GM12892 (cell line): ENCODE measurements around the gene IGSF21.
"Not testable (repeated sequence)": the region's sequence is repeated elsewhere in the genome, so short reads cannot be mapped to it uniquely, and the experiment has no call there.

ENCODE experiments used
- DNase-seq: peaks from one replicate; pipeline ENCODE4 v3.0.0; 2011; ENCODE audit not compliant: insufficient read length
- FAIRE-seq: peaks from 2 replicates; lab custom pipeline; 2011; peaks lifted over from hg19 to GRCh38; lab: Jason Lieb, UNC
- POLR2A ChIP-seq: IDR thresholded peaks from 2 replicates; pipeline ENCODE4 v1.6.1; 2011; ENCODE audit warnings: low read depth, low read length, control low read depth
- POLR2AphosphoS5 ChIP-seq: IDR thresholded peaks from 2 replicates; pipeline ENCODE4 v1.6.1; 2011; ENCODE audit warnings: low read depth, low read length, control low read depth
- TAF1 ChIP-seq: IDR thresholded peaks from 2 replicates; pipeline ENCODE4 v1.6.1; 2011; ENCODE audit warnings: low read depth, mild to moderate bottlenecking, control low read depth, low read length, borderline replicate concordance

Gene IGSF21

GRCh38 chr1:18352636-18353265, 245.2 kb downstream of the IGSF21 start:
- DNase-seq: no peak
- FAIRE-seq: no peak
- TF ChIP-seq POLR2AphosphoS5 (no peak), TAF1 (no peak), POLR2A (no peak)

DNA sequence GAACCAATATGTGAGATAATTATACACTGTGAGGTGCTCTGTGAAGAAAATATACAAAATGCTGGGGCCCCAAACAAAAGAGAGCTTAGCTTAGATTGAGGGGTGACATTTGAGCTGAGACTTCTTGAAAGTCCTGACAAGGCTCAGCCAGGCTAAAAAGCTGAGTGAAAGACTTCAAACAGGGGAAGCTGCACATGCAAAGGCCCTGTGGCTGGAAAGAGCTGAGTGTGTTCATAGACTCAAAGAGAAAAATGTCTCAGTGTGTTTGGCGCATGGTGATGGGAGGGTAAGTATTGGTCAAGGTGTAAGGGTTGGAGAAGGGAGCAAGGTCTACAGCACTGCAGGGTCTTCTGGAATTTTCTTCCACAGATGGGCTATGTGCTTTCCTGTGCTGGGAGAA, 245.9 kb downstream of the IGSF21 start:
- FAIRE-seq: no peak
- TF ChIP-seq TAF1: no peak
- no peak for TF ChIP-seq POLR2A

DNA sequence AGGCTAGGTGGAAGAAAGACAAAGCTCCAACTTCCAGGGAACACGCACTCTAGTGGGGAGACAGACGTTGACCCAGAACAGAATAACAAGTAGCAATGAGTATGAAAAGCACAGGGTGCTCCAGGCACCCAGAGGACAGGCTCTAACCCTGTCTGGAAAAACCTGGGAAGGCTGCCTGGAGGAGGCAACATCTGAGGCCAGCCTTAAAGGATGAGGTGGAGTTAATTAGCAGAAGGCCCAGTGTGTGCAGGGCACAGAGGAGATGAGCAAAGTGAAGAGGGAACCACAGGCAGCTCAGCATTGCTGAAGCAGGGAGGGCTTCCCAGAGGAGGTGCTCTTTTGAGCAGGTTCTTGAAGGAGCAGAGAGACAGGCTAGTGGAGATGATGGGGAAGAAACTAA, 246.4 kb downstream of the IGSF21 start:
- TF ChIP-seq TAF1: no peak
- TF ChIP-seq POLR2A: no peak
- no peak for TF ChIP-seq POLR2AphosphoS5
- no peak for FAIRE-seq
- no peak for DNase-seq

More for the DNA sequence above, 245.9 kb downstream of the IGSF21 start:
- no peak for DNase-seq

DNA sequence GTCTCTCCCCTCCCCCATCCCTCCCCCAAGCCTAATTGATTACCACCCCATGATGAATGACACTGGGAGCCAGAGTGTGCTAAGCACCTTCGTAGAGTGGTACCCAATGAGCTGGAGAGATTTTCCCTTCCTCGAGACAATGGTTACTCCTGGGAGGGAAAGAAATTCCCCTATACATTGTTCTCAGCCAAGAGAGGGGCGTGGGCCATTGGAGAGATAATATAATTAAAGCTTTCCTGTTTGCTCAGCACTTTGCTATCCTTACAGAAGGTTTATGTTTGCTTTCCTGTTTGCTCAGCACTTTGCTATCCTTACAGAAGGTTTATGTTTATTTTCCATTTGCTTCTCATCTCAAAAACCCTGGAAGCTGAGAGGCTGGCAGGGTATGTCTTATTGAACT, 247.0 kb downstream of the IGSF21 start:
- DNase-seq (no peak), FAIRE-seq (no peak)
- TF ChIP-seq POLR2AphosphoS5: no peak
- TF ChIP-seq POLR2A: no peak
- no peak for TF ChIP-seq TAF1

- TF ChIP-seq POLR2AphosphoS5: no peak
- FAIRE-seq: no peak
- no peak for DNase-seq
Measured at GRCh38 chr1:18357622-18358230, 250.1 kb downstream of the IGSF21 start.

DNA sequence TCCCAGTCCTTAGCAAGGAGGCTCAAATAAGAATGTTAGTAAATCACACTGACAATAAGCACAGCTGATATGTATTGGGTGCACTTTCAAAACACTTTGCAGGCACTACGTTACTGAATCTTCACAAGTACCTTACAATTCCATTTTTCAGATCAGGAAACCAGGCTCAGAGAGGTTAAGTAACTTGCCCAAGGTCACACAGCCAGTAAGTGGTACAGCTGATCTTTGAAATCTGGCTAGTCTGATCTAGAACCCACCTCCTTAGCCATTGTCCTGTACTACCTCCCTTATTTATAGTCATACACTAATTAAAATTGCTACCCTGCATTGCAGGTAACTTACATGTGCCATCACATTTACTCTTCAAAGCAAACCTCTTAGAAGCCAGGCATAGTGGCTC, 251.0 kb downstream of the IGSF21 start:
- FAIRE-seq: no peak
- DNase-seq: no peak
- no peak for TF ChIP-seq POLR2A
- no peak for TF ChIP-seq TAF1
- TF ChIP-seq POLR2AphosphoS5: no peak

- FAIRE-seq: no peak
- TF ChIP-seq POLR2AphosphoS5 (no peak), POLR2A (no peak), TAF1 (no peak)
- no peak for DNase-seq
Measured at GRCh38 chr1:18360251-18360650, 252.7 kb downstream of the IGSF21 start.

- TF ChIP-seq POLR2A (no peak), POLR2AphosphoS5 (no peak), TAF1 (no peak)
- FAIRE-seq: no peak
- no peak for DNase-seq
Measured at GRCh38 chr1:18362150-18362549, 254.6 kb downstream of the IGSF21 start.

DNA sequence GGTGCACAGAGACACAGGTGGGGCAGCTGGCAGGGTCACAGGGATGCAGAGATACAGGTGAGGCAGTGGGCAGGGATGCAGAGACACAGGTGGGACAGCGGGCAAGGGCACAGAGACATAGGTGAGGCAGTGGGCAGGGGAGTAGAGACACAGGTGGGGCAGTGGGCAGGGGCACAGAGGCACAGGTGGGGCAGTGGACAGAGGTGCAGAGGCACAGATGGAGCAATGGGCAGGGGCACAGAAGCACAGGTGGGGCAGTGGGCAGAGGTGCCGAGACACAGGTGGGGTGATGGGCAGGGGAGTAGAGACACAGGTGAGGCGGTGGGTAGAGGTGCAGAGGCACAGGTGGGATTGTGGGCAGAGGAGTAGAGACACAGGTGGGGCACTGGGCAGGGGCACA, 255.8 kb downstream of the IGSF21 start:
- no peak for TF ChIP-seq POLR2A
- no peak for TF ChIP-seq POLR2AphosphoS5
- no peak for FAIRE-seq

DNA sequence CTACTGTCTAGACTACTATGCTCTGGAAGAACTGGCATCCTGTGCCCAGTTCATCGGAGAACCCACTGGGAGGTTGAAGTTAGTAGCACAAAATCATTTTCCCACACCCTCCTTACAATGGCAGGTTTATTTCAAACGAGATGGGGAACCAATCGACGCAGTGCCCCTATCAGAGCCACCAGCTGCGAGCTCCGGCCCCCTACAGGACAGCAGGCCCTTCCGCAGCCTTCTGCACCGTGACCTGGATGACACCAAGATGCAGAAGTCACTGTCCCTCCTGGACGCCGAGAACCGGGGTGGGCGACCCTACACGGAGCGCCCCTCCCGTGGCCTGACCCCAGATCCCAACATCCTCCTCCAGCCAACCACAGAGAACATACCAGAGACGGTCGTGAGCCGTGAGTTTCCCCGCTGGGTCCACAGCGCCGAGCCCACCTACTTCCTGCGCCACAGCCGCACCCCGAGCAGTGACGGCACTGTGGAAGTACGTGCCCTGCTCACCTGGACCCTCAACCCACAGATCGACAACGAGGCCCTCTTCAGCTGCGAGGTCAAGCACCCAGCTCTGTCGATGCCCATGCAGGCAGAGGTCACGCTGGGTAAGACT, 257.6 kb downstream of the IGSF21 start:
- FAIRE-seq (no peak), DNase-seq (no peak)
- TF ChIP-seq POLR2AphosphoS5: no peak
- no peak for TF ChIP-seq TAF1
- TF ChIP-seq POLR2A: no peak

More for the DNA sequence above, 255.8 kb downstream of the IGSF21 start:
- DNase-seq: no peak

GRCh38 chr1:18372505-18372904, 264.9 kb downstream of the IGSF21 start:
- FAIRE-seq, DNase-seq: not testable (repeated sequence)

DNA sequence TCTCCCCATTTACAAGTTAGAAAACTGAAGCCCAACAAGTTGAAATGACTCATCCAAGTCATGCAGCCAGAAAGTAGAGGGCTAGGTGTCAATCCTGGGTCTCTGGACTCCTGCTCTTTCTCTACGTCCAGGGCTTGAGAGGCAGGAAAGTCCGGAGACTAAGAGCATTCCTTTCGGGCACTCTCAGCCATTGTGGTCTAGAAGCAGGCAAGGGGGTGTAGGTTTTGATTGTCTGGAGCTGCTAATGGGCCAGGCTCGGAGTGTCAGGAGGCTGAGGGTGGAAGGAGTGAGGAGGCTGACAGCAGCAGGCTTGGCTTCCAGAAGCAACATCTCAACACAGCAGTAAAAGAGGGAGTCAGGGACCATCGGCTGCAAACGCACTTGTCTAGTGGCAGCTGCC, 265.6 kb downstream of the IGSF21 start:
- no peak for TF ChIP-seq TAF1
- TF ChIP-seq POLR2AphosphoS5: no peak
- no peak for TF ChIP-seq POLR2A
- DNase-seq: no peak
- no peak for FAIRE-seq
